ENCODE measurements around the gene CD4. TPM values are rescaled to one million over a fixed set of nuclear protein-coding genes. Genes with fewer than 3 reads are reported as not detected.

Gene CD4
- total RNA-seq, 2 experiments from 2014 or later = not detected

GRCh38 chr12:6849976-6850560 lies 60.7 kb downstream of the CD4 start:
- H3K36me3 ChIP-seq (ENCODE audit: insufficient read depth, low read length) = peaks cover 64% of the 10 kb centered on the region
- peaks cover 35% of the 10 kb centered on the region for H3K4me1 ChIP-seq (ENCODE audit: insufficient read depth, low read length, poor library complexity, severe bottlenecking)
- CTCF ChIA-PET (ENCODE audit: unreplicated experiment) = interaction anchor here (2.8 to 2.9 kb wide), 2 partner anchors 8 to 23 kb away, joined by 9 to 14 read pairs; partner anchors contain the start of genes GNB3 and SPSB2
- peaks cover 6% of the 10 kb centered on the region for H4K20me1 ChIP-seq (ENCODE audit: insufficient read depth, low read length)
- no TSS peak for BruUV-seq (replicated peaks)
- peaks cover 46% of the 10 kb centered on the region for H3K79me2 ChIP-seq (ENCODE audit: insufficient read depth, low read depth, low read length)
- H3K9me3 ChIP-seq (ENCODE audit: low read length) = no peaks in the 10 kb centered on the region
- peak overlapping the region; percentile 86 for H3K27ac ChIP-seq (ENCODE audit: low read depth, low read length, poor library complexity, severe bottlenecking)
- intact Hi-C loops (cut with micrococcal nuclease; ENCODE audit: unreplicated experiment) = loop anchor here (5.0 kb wide), 1 partner anchor 122 kb away; the partner anchor contains the start of genes EMG1 and PHB2
- no peak overlapping the region for H2AFZ ChIP-seq (ENCODE audit: low read length)
- TF ChIP-seq EZH2phosphoT487 (IDR thresholded peaks at IDR 0.05; ENCODE audit: borderline replicate concordance, low read depth, low read length) = no peak
- no peak for TF ChIP-seq CTCF (conservative IDR thresholded peaks at IDR 0.05; ENCODE audit: low read length)
- H3K9me2 ChIP-seq (ENCODE audit: insufficient read depth, low read length) = no peaks in the 10 kb centered on the region
- DNase-seq (ENCODE audit: low spot score) = peak; percentile 25
- peak overlapping the region; percentile 93 for H3K4me3 ChIP-seq (ENCODE audit: low read depth, low read length, poor library complexity, severe bottlenecking)
- POLR2A ChIA-PET = interaction anchor here (0.8 to 6.0 kb wide), 5 partner anchors 9 to 258 kb away, joined by 3 to 101 read pairs (median 4); partner anchors contain the start of genes GNB3 and TPI1
- peak overlapping the region; percentile 73 for H3K4me2 ChIP-seq (ENCODE audit: low read length)

GRCh38 chr12:6850796-6851152 lies 61.4 kb downstream of the CD4 start:
- Histone ChIP-seq H3K4me2 (ENCODE audit: low read length) (peak overlapping the region; percentile 73), H2AFZ (ENCODE audit: low read length) (peak overlapping the region; percentile 37; the same call in 1 of the 2 replicates), H4K20me1 (ENCODE audit: insufficient read depth, low read length) (peaks cover 6% of the 10 kb centered on the region), H3K79me2 (ENCODE audit: insufficient read depth, low read depth, low read length) (peaks cover 47% of the 10 kb centered on the region), H3K9me2 (ENCODE audit: insufficient read depth, low read length) (no peaks in the 10 kb centered on the region), H3K36me3 (ENCODE audit: insufficient read depth, low read length) (peaks cover 67% of the 10 kb centered on the region), H3K4me3 (ENCODE audit: low read depth, low read length, poor library complexity, severe bottlenecking) (peak overlapping the region; percentile 93), H3K4me1 (ENCODE audit: insufficient read depth, low read length, poor library complexity, severe bottlenecking) (peaks cover 35% of the 10 kb centered on the region), H3K27ac (ENCODE audit: low read depth, low read length, poor library complexity, severe bottlenecking) (peak overlapping the region; percentile 86), H3K9me3 (ENCODE audit: low read length) (no peaks in the 10 kb centered on the region)
- intact Hi-C loops (cut with micrococcal nuclease; ENCODE audit: unreplicated experiment) = loop anchor here (1.0 to 5.0 kb wide), 2 partner anchors 41 to 122 kb away; partner anchors contain the start of genes EMG1 and PHB2
- POLR2A ChIA-PET = interaction anchor here (0.9 to 6.0 kb wide), 15 partner anchors 7 to 257 kb away, joined by 4 to 101 read pairs (median 5); partner anchors contain the start of genes C12orf57, COPS7A, GNB3 and MLF2
- TSS peak; percentile 83 for BruUV-seq (replicated peaks)
- CTCF ChIA-PET (ENCODE audit: unreplicated experiment) = interaction anchor here (0.5 to 2.9 kb wide), 6 partner anchors 9 to 87 kb away, joined by 3 to 14 read pairs (median 5); partner anchors contain the start of genes GNB3, GPR162 and SPSB2
- DNase-seq (ENCODE audit: low spot score) = peak; percentile 31
- TF ChIP-seq EZH2phosphoT487 (IDR thresholded peaks at IDR 0.05; ENCODE audit: borderline replicate concordance, low read depth, low read length) (no peak), CTCF (conservative IDR thresholded peaks at IDR 0.05; ENCODE audit: low read length) (no peak)

All from OCI-LY7 (cell line).